CD4-positive, alpha-beta T cell (primary cell): Measurements from ENCODE around the gene CEACAM7. TPM values are rescaled to one million over a fixed set of nuclear protein-coding genes. Genes with fewer than 3 reads are reported as not detected.

Source experiments
- ATAC-seq: fragments of 200-7000 bp; cut with Tn5 transposase; one replicate; pipeline ENCODE4 v1.10.0; 2022; ENCODE audit warnings: mild to moderate bottlenecking; ENCODE audit not compliant: poor library complexity
- CTCF ChIA-PET: fragments of 350-600 bp; sonication (Branson Sonifier 250); formaldehyde crosslinking; loops from one replicate; lab custom pipeline; 2021; ENCODE audit warnings: antibody characterized with exemption, inconsistent platforms; lab: Charles Lee
- POLR2A ChIA-PET: fragments of 350-600 bp; sonication (Branson Sonifier 250); formaldehyde crosslinking; loops from one replicate; lab custom pipeline; 2021; ENCODE audit warnings: antibody characterized with exemption, inconsistent platforms; lab: Charles Lee
- DNase-seq, 14 experiments: peaks; one replicate each; pipeline ENCODE4 v3.0.0-alpha.2; 2013 to 2020; ENCODE audit warnings: mixed read lengths in 2 of 14
- H3K27ac ChIP-seq, 2 donors: one replicate each; pipeline versions ENCODE4 v1.5.1 to v1.7.0; 2013; ENCODE audit warnings: low read length in 2 of 2, low read depth in 1 of 2, mild to moderate bottlenecking in 1 of 2
- H3K27me3 ChIP-seq, 2 experiments: 1 replicate in 1 of 2; 2 replicates in 1 of 2; pipeline versions ENCODE4 v1.6.1 to v1.7.0; 2013; ENCODE audit warnings: low read length in 2 of 2, control low read depth in 1 of 2, mild to moderate bottlenecking in 1 of 2, moderate library complexity in 1 of 2; ENCODE audit not compliant: insufficient read depth in 2 of 2, control insufficient read depth in 1 of 2
- H3K36me3 ChIP-seq: one replicate; pipeline ENCODE4 v1.6.1; 2013; ENCODE audit warnings: low read length, control low read depth; ENCODE audit not compliant: insufficient read depth
- H3K4me1 ChIP-seq: one replicate; pipeline ENCODE4 v1.6.1; 2013; ENCODE audit warnings: low read length, control low read depth; ENCODE audit not compliant: insufficient read depth
- H3K4me3 ChIP-seq: one replicate; pipeline ENCODE4 v1.5.1; 2013; ENCODE audit warnings: mild to moderate bottlenecking, low read length, moderate library complexity
- H3K9me3 ChIP-seq, 2 experiments: 1 replicate in 1 of 2; 2 replicates in 1 of 2; pipeline versions ENCODE4 v1.6.1 to v1.7.0; 2013; ENCODE audit warnings: low read length in 2 of 2, mild to moderate bottlenecking in 2 of 2, control low read depth in 1 of 2, moderate library complexity in 1 of 2; ENCODE audit not compliant: control insufficient read depth in 1 of 2, insufficient read depth in 1 of 2
- H3K27ac Mint-ChIP-seq: one replicate; pipeline ENCODE4 v1.8.0; 2020; ENCODE audit warnings: mixed read lengths
- H3K27me3 Mint-ChIP-seq: one replicate; pipeline ENCODE4 v1.8.0; 2021; ENCODE audit warnings: mixed read lengths
- H3K36me3 Mint-ChIP-seq: one replicate; pipeline ENCODE4 v1.8.0; 2021; ENCODE audit warnings: low read depth, mixed read lengths
- H3K4me1 Mint-ChIP-seq: one replicate; pipeline ENCODE4 v1.8.0; 2021; ENCODE audit warnings: low read depth, mixed read lengths
- H3K4me3 Mint-ChIP-seq: one replicate; pipeline ENCODE4 v1.8.0; 2020; ENCODE audit warnings: mild to moderate bottlenecking, mixed read lengths
- H3K9me3 Mint-ChIP-seq: one replicate; pipeline ENCODE4 v1.8.0; 2020; ENCODE audit warnings: mixed read lengths
- CTCF ChIP-seq: fragments of 200-600 bp; IDR thresholded peaks from one replicate; pipeline ENCODE4 v1.8.0; 2022; ENCODE audit warnings: antibody characterized with exemption, mild to moderate bottlenecking
- intact Hi-C, 2 experiments: fragments of 100-400 bp; cut with DNase I in 1 of 2; cut with micrococcal nuclease in 1 of 2; formaldehyde crosslinking; loops; one replicate each; pipeline versions ENCODE4 v1.15.1 to v1.9.0; 2023 to 2025; cut with DNase I, micrococcal nuclease
- total RNA-seq, 174 experiments: library from RNA in 2 of 174; stranded (reverse) in 2 of 174; gene quantifications; one replicate each; pipeline ENCODE4 v1.2.3 and lab custom pipeline; 2021 to 2026

CEACAM7 gene
- total RNA-seq, 2 experiments from 2014 or later, result not detected

- H3K4me1 Mint-ChIP-seq, result no peaks in the 10 kb centered on the region
- Histone ChIP-seq H3K4me1 (no peaks in the 10 kb centered on the region), H3K4me3 (no peak overlapping the region), H3K36me3 (no peaks in the 10 kb centered on the region), H3K27ac (no peak overlapping the region), H3K27me3 (peaks cover 24 to 33% of the 10 kb centered on the region in 2 experiments), H3K9me3 (no peaks in the 10 kb centered on the region)
- ATAC-seq (no peak), DNase-seq (no peak)
- H3K27me3 Mint-ChIP-seq, result peaks cover 66% of the 10 kb centered on the region
- H3K36me3 Mint-ChIP-seq, result no peaks in the 10 kb centered on the region
- no peak overlapping the region for H3K27ac Mint-ChIP-seq
- no peaks in the 10 kb centered on the region for H3K9me3 Mint-ChIP-seq
- intact Hi-C loops, result no loop called here
- no peak overlapping the region for H3K4me3 Mint-ChIP-seq
- ChIA-PET CTCF (interaction anchor here (1.0 kb wide), 1 partner anchor 12 kb away, joined by 3 read pairs; no protein-coding TSS in a partner anchor), POLR2A (no interaction called here)
- TF ChIP-seq CTCF, result no peak
Measured at GRCh38 chr19:41718761-41719160, 30.7 kb upstream of the CEACAM7 start.

GRCh38 chr19:41714598-41714997, 26.5 kb upstream of the CEACAM7 start:
- POLR2A ChIA-PET, result no interaction called here
- Mint-ChIP-seq H3K27ac (no peak overlapping the region), H3K9me3 (no peaks in the 10 kb centered on the region), H3K4me3 (no peak overlapping the region), H3K27me3 (peaks cover 72% of the 10 kb centered on the region), H3K4me1 (no peaks in the 10 kb centered on the region), H3K36me3 (no peaks in the 10 kb centered on the region)
- no peak for TF ChIP-seq CTCF
- H3K27ac ChIP-seq, result no peak overlapping the region
- no peaks in the 10 kb centered on the region for H3K36me3 ChIP-seq
- intact Hi-C loops, result no loop called here
- DNase-seq (no peak), ATAC-seq (no peak)
- no peaks in the 10 kb centered on the region for H3K4me1 ChIP-seq
- no peak overlapping the region for H3K4me3 ChIP-seq
- CTCF ChIA-PET, result no interaction called here
- peaks cover 21 to 33% of the 10 kb centered on the region in 2 experiments for H3K27me3 ChIP-seq
- no peaks in the 10 kb centered on the region for H3K9me3 ChIP-seq

- Mint-ChIP-seq H3K9me3 (no peaks in the 10 kb centered on the region), H3K27me3 (peaks cover 68% of the 10 kb centered on the region), H3K4me1 (no peaks in the 10 kb centered on the region), H3K36me3 (no peaks in the 10 kb centered on the region), H3K27ac (no peak overlapping the region), H3K4me3 (no peak overlapping the region)
- ATAC-seq, result no peak
- POLR2A ChIA-PET, result no interaction called here
- TF ChIP-seq CTCF, result no peak
- CTCF ChIA-PET, result no interaction called here
- Histone ChIP-seq H3K27ac (no peak overlapping the region), H3K36me3 (no peaks in the 10 kb centered on the region), H3K4me3 (no peak overlapping the region), H3K4me1 (peaks cover 4% of the 10 kb centered on the region), H3K27me3 (peaks cover 14 to 27% of the 10 kb centered on the region in 2 experiments), H3K9me3 (peaks cover 0 to 5% of the 10 kb centered on the region in 2 experiments)
- DNase-seq, result no peak
- intact Hi-C loops, result no loop called here
Measured at GRCh38 chr19:41711376-41712261, 23.5 kb upstream of the CEACAM7 start.
